K562 (cell line): ENCODE measurements around the gene MMP19. TPM values are rescaled to one million over a fixed set of nuclear protein-coding genes. Genes with fewer than 3 reads are reported as not detected.

Source experiments
- BACH1 ChIP-seq: fragments of 200-800 bp; sonication (Bioruptor generic); IDR thresholded peaks from 2 replicates; pipeline ENCODE4 v1.6.1; 2016; ENCODE audit warnings: missing genetic modification characterization, missing compliant biosample characterization
- CBX1 ChIP-seq: sonication (generic); IDR thresholded peaks from 2 replicates; pipeline ENCODE4 v1.6.1; 2016; ENCODE audit warnings: antibody characterized with exemption, low read depth, mild to moderate bottlenecking
- CXXC5 ChIP-seq: fragments of 250-450 bp; sonication (Bioruptor Pico); IDR thresholded peaks from 2 replicates; pipeline ENCODE4 v1.8.0; 2022; ENCODE audit warnings: inconsistent platforms, mild to moderate bottlenecking, moderate library complexity
- HNRNPH1 ChIP-seq: fragments of 200-400 bp; formaldehyde crosslinking; optimal IDR thresholded peaks from 2 replicates; pipeline ENCODE3; 2017; ENCODE audit warnings: low read depth, mild to moderate bottlenecking, low read length, moderate library complexity
- HNRNPLL ChIP-seq: fragments of 200-400 bp; formaldehyde crosslinking; IDR thresholded peaks from 2 replicates; pipeline ENCODE4 v1.6.1; 2017; ENCODE audit warnings: low read length, low read depth, mild to moderate bottlenecking; ENCODE audit not compliant: poor library complexity, severe bottlenecking
- L3MBTL2 ChIP-seq: fragments of 450-650 bp; IDR thresholded peaks from 2 replicates; pipeline ENCODE4 v1.6.1; 2016; ENCODE audit warnings: mild to moderate bottlenecking, moderate library complexity
- NR3C1 ChIP-seq: sonication (generic); formaldehyde crosslinking; IDR thresholded peaks from 2 replicates; pipeline ENCODE4 v1.8.1; 2022; ENCODE audit warnings: missing genetic modification reagents
- PML ChIP-seq: IDR thresholded peaks from 2 replicates; pipeline ENCODE4 v1.6.1; 2012; ENCODE audit warnings: low read length, inconsistent platforms
- SMAD2 ChIP-seq: fragments of 150-350 bp; IDR thresholded peaks from 2 replicates; pipeline ENCODE4 v1.6.1; 2014; ENCODE audit warnings: low read depth, mild to moderate bottlenecking, low read length
- ZBTB8A ChIP-seq: fragments of 450-650 bp; IDR thresholded peaks from 2 replicates; pipeline ENCODE4 v1.6.1; 2018; ENCODE audit warnings: mild to moderate bottlenecking, moderate library complexity; ENCODE audit not compliant: partially characterized antibody
- ZFP36 ChIP-seq: fragments of 150-350 bp; IDR thresholded peaks from 2 replicates; pipeline ENCODE4 v1.6.1; 2018; ENCODE audit warnings: low read length, low read depth; ENCODE audit not compliant: partially characterized antibody
- ZNF239 ChIP-seq: fragments of 250-450 bp; sonication (Bioruptor Pico); IDR thresholded peaks from 2 replicates; pipeline ENCODE4 v1.4.0; 2020; ENCODE audit warnings: mild to moderate bottlenecking
- ZNF408 ChIP-seq: fragments of 250-450 bp; sonication (Bioruptor Pico); IDR thresholded peaks from 2 replicates; pipeline ENCODE4 v1.4.0; 2020; ENCODE audit warnings: low read depth, mild to moderate bottlenecking, moderate library complexity
- ZNF41 ChIP-seq: fragments of 250-450 bp; sonication (Bioruptor Pico); conservative IDR thresholded peaks from 2 replicates; pipeline ENCODE4 v1.4.0; 2020; ENCODE audit warnings: mild to moderate bottlenecking
- polyA plus RNA-seq, 8 experiments: library from polyadenylated mRNA; depleted of rRNA in 4 of 8; stranded (reverse) in 5 of 8; unstranded in 3 of 8; fragments of >200 nt; fragmentation: Nextera tagmentation in 2 of 8; fragmentation: Illumina TruSeq in 1 of 8; extraction: Ambion mirVana in 2 of 8; extraction: Trizol in 1 of 8; gene quantifications; 2 replicates each; pipeline versions ENCODE4 v1.2.1 to v1.2.3, GENCODE V29; 2011 to 2014; ENCODE audit warnings: inconsistent platforms in 1 of 8, missing spikeins in 1 of 8
- total RNA-seq, 7 experiments: library from RNA; depleted of rRNA in 6 of 7; stranded (reverse); fragments of >200 nt in 6 of 7; fragmentation: Illumina TruSeq in 2 of 7; extraction: Trizol in 2 of 7; gene quantifications; 2 replicates each; pipeline versions ENCODE4 v1.2.1 to v1.2.3, GENCODE V29; 2011 to 2021; ENCODE audit warnings: low replicate concordance in 1 of 7
- TF ChIP-seq, protein P1 (sequence below): sonication (generic); formaldehyde crosslinking; IDR thresholded peaks from 2 replicates; pipeline ENCODE4 v1.8.1; 2022; ENCODE audit warnings: missing genetic modification reagents
- TF ChIP-seq, protein P2 (sequence below): IDR thresholded peaks from 2 replicates; pipeline ENCODE4 v1.6.1; 2016; ENCODE audit warnings: missing genetic modification characterization, missing compliant biosample characterization
- TF ChIP-seq, protein P3 (sequence below): fragments of 250-450 bp; sonication (Bioruptor Pico); IDR thresholded peaks from 2 replicates; pipeline ENCODE4 v1.8.0; 2022; ENCODE audit warnings: moderate library complexity, mild to moderate bottlenecking, inconsistent platforms
- TF ChIP-seq, protein P4 (sequence below), 2 experiments: fragments of 250-450 bp in 1 of 2; fragments of 450-650 bp in 1 of 2; sonication (Bioruptor Pico) in 1 of 2; IDR thresholded peaks; 2 replicates each; pipeline versions ENCODE4 v1.6.1 to v1.8.0; 2016 to 2021; ENCODE audit warnings: mild to moderate bottlenecking in 2 of 2, moderate library complexity in 2 of 2, missing compliant biosample characterization in 1 of 2, missing genetic modification characterization in 1 of 2
- TF ChIP-seq, protein P5 (sequence below): sonication (generic); formaldehyde crosslinking; IDR thresholded peaks from 2 replicates; pipeline ENCODE4 v1.8.0; 2022; ENCODE audit warnings: mild to moderate bottlenecking, missing genetic modification reagents

The MMP19 gene
- total and polyA plus RNA-seq, 9 of the 15 experiments (the other 6 are each of a cell fraction or from before 2014, with no cell fraction given) = 0.14 to 1.6 (median 0.66) TPM

DNA sequence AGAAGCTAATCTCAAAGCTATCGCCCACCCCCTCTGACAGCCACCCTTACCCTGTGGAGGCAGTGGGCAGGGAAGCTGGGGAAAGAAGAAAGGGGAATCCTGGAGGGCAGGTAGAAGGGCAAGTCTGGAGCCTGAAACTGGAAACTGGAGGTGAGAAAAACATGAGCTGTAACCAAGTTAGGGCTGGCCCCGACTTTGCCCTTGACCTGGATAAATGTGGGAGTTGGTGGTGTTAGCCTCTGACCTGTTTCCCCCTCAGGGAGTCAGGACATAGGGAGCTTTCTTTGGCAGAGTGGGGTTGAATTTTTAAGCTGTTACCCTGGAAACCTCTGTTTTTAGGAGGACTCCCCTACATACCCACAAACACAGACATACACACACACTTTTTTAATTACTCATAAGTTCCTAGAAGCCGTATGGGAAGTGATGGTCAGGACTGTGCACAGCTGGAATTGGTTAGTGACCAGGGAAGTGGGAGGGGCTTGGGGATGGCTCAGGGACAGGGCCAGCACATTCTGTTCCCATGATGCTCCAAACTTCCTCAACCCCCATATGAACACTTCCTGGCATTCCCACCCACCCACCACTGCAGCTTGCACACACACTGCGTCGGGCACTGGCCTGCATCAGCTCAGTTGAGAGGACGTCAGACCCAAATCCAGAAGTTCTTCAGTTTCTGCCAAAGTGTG lies 5.0 kb upstream of the MMP19 start (continued):
- TF ChIP-seq NR3C1 (no peak), L3MBTL2 (no peak), BACH1 (tag) (0 out of 2 replicates have a peak, but pooled peaks have one; percentile 27), ZNF41 (CRISPR knock-in tag) (no peak), ZFP36 (no peak), CBX1 (no peak), HNRNPLL (no peak), PML (no peak), CXXC5 (CRISPR knock-in tag) (no peak), SMAD2 (no peak), ZBTB8A (no peak), ZNF408 (CRISPR knock-in tag) (no peak), ZNF239 (CRISPR knock-in tag) (no peak), HNRNPH1 (no peak)
- TF ChIP-seq, protein P1, sequence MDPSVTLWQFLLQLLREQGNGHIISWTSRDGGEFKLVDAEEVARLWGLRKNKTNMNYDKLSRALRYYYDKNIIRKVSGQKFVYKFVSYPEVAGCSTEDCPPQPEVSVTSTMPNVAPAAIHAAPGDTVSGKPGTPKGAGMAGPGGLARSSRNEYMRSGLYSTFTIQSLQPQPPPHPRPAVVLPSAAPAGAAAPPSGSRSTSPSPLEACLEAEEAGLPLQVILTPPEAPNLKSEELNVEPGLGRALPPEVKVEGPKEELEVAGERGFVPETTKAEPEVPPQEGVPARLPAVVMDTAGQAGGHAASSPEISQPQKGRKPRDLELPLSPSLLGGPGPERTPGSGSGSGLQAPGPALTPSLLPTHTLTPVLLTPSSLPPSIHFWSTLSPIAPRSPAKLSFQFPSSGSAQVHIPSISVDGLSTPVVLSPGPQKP = no peak
- TF ChIP-seq, protein P2, sequence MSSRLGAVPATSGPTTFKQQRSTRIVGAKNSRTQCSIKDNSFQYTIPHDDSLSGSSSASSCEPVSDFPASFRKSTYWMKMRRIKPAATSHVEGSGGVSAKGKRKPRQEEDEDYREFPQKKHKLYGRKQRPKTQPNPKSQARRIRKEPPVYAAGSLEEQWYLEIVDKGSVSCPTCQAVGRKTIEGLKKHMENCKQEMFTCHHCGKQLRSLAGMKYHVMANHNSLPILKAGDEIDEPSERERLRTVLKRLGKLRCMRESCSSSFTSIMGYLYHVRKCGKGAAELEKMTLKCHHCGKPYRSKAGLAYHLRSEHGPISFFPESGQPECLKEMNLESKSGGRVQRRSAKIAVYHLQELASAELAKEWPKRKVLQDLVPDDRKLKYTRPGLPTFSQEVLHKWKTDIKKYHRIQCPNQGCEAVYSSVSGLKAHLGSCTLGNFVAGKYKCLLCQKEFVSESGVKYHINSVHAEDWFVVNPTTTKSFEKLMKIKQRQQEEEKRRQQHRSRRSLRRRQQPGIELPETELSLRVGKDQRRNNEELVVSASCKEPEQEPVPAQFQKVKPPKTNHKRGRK (tag) = no peak
- TF ChIP-seq, protein P3, sequence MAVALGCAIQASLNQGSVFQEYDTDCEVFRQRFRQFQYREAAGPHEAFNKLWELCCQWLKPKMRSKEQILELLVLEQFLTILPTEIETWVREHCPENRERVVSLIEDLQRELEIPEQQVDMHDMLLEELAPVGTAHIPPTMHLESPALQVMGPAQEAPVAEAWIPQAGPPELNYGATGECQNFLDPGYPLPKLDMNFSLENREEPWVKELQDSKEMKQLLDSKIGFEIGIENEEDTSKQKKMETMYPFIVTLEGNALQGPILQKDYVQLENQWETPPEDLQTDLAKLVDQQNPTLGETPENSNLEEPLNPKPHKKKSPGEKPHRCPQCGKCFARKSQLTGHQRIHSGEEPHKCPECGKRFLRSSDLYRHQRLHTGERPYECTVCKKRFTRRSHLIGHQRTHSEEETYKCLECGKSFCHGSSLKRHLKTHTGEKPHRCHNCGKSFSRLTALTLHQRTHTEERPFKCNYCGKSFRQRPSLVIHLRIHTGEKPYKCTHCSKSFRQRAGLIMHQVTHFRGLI (CRISPR knock-in tag) = no peak
- TF ChIP-seq, protein P4, sequence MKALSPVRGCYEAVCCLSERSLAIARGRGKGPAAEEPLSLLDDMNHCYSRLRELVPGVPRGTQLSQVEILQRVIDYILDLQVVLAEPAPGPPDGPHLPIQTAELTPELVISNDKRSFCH (CRISPR knock-in tag; IDR thresholded peaks at IDR 0.05) = no peak
- TF ChIP-seq, protein P4 (tag; IDR thresholded peaks at IDR 0.05) = no peak
- TF ChIP-seq, protein P5, sequence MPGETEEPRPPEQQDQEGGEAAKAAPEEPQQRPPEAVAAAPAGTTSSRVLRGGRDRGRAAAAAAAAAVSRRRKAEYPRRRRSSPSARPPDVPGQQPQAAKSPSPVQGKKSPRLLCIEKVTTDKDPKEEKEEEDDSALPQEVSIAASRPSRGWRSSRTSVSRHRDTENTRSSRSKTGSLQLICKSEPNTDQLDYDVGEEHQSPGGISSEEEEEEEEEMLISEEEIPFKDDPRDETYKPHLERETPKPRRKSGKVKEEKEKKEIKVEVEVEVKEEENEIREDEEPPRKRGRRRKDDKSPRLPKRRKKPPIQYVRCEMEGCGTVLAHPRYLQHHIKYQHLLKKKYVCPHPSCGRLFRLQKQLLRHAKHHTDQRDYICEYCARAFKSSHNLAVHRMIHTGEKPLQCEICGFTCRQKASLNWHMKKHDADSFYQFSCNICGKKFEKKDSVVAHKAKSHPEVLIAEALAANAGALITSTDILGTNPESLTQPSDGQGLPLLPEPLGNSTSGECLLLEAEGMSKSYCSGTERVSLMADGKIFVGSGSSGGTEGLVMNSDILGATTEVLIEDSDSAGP (CRISPR knock-in tag) = no peak
